ENCODE results near the gene MYL5.

DNA sequence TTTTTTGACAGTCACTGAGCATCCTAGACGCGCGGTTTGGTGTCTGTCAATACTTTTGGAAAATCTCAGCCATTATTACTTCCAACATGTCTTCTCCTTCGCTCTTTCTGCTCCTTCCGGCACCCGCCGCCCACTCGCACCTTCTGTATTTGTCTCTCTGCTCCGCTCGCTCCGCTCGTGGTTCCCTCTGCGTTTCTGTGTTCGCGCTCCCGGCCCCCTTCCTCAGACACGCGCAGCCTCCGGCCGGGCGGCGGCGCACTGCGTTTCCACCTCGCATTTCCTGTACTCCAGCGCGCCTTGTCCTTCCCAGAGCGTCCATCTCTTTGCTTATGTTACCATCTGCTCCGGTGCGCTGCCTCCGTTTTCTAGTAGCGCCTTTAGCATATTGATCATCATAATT, 27.9 kb upstream of the MYL5 start:
- TF ChIP-seq, protein P1, sequence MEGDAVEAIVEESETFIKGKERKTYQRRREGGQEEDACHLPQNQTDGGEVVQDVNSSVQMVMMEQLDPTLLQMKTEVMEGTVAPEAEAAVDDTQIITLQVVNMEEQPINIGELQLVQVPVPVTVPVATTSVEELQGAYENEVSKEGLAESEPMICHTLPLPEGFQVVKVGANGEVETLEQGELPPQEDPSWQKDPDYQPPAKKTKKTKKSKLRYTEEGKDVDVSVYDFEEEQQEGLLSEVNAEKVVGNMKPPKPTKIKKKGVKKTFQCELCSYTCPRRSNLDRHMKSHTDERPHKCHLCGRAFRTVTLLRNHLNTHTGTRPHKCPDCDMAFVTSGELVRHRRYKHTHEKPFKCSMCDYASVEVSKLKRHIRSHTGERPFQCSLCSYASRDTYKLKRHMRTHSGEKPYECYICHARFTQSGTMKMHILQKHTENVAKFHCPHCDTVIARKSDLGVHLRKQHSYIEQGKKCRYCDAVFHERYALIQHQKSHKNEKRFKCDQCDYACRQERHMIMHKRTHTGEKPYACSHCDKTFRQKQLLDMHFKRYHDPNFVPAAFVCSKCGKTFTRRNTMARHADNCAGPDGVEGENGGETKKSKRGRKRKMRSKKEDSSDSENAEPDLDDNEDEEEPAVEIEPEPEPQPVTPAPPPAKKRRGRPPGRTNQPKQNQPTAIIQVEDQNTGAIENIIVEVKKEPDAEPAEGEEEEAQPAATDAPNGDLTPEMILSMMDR (IDR thresholded peaks at IDR 0.05), result no peak
- TF ChIP-seq POLR2A (IDR thresholded peaks at IDR 0.05) (no peak), EP300 (IDR thresholded peaks at IDR 0.05) (no peak), POLR2AphosphoS5 (IDR thresholded peaks at IDR 0.05) (no peak)

Measured in gastroesophageal sphincter (tissue), 3 donors.